ENCODE data around the gene MAP1B. TPM values are rescaled to one million over a fixed set of nuclear protein-coding genes. Genes with fewer than 3 reads are reported as not detected.

The MAP1B gene
- total RNA-seq, 1 experiment from 2014 or later: 8.9 TPM

- H3K27ac ChIP-seq (ENCODE audit: low read depth, low read length): no peak overlapping the region
- no peak for ATAC-seq
These were observed 46.3 kb downstream of the MAP1B start for GRCh38 chr5:72153551-72153950.

GRCh38 chr5:72154076-72154756, 46.9 kb downstream of the MAP1B start:
- DNase-seq (ENCODE audit: low read depth, low spot score) (no peak), ATAC-seq (no peak)
- BruUV-seq (replicated peaks): no TSS peak
- no peaks in the 10 kb centered on the region for H3K79me2 ChIP-seq (ENCODE audit: insufficient read depth, low read length)
- no peaks in the 10 kb centered on the region for H3K9me3 ChIP-seq (ENCODE audit: control insufficient read depth in 1 of 2, insufficient read depth in 1 of 2, low read depth in 1 of 2, low read length in 2 of 2)
- H3K27ac ChIP-seq (ENCODE audit: low read depth, low read length): no peak overlapping the region
- no peaks in the 10 kb centered on the region for H4K20me1 ChIP-seq (ENCODE audit: insufficient read depth)
- no peak overlapping the region for H3K4me2 ChIP-seq (ENCODE audit: low read length)
- CTCF ChIA-PET: no interaction called here
- H3K4me1 ChIP-seq (ENCODE audit: control insufficient read depth in 1 of 2, insufficient read depth in 2 of 2, low read length in 2 of 2): peaks cover 8 to 21% of the 10 kb centered on the region in 2 experiments; a peak in 3 of 4 replicates
- H3K27me3 ChIP-seq (ENCODE audit: insufficient read depth, low read length): no peaks in the 10 kb centered on the region
- no peaks in the 10 kb centered on the region for H3K9me2 ChIP-seq (ENCODE audit: insufficient read depth)
- intact Hi-C loops (cut with micrococcal nuclease): no loop called here
- no peaks in the 10 kb centered on the region for H3K36me3 ChIP-seq (ENCODE audit: control insufficient read depth in 1 of 2, insufficient read depth in 2 of 2, low read length in 2 of 2)
- TF ChIP-seq EGR1 (IDR thresholded peaks at IDR 0.05; ENCODE audit: low read depth): no peak
- TF ChIP-seq MAX (IDR thresholded peaks at IDR 0.05): no peak
- TF ChIP-seq REST (IDR thresholded peaks at IDR 0.05; ENCODE audit: low read depth): no peak
- TF ChIP-seq SP1 (IDR thresholded peaks at IDR 0.05; ENCODE audit: low read depth): no peak
- no peak for TF ChIP-seq ZFX (IDR thresholded peaks at IDR 0.05)
- TF ChIP-seq ZNF274 (IDR thresholded peaks at IDR 0.05; ENCODE audit: low read depth, low read length): no peak
- no peak for TF ChIP-seq FOSL1 (IDR thresholded peaks at IDR 0.05; ENCODE audit: low read depth)
- TF ChIP-seq ATF3 (IDR thresholded peaks at IDR 0.05): no peak
- TF ChIP-seq CEBPB (IDR thresholded peaks at IDR 0.05; ENCODE audit: low read depth): no peak
- no peak for TF ChIP-seq CTCF (IDR thresholded peaks at IDR 0.05 in 2 of 3, conservative IDR thresholded peaks at IDR 0.05 in 1 of 3; ENCODE audit: borderline replicate concordance in 1 of 3, insufficient read depth in 1 of 3, low read depth in 2 of 3, low read length in 2 of 3)
- RAD21 ChIA-PET (ENCODE audit: low non-redundant PET in 1 of 2, low total read pairs in 2 of 2, uncharacterized antibody in 2 of 2, unreplicated experiment in 2 of 2): interaction anchor here in 1 of 2 experiments (0.6 kb wide), 1 partner anchor 105 kb away, joined by 3 read pairs; no protein-coding TSS in a partner anchor
- H3K9ac ChIP-seq (ENCODE audit: low read length): no peak overlapping the region
- no peak overlapping the region for H2AFZ ChIP-seq (ENCODE audit: low read depth, low read length, poor library complexity, severe bottlenecking)
- POLR2A ChIA-PET: no interaction called here
- H3K4me3 ChIP-seq (replicated peaks in 1 of 2; ENCODE audit: low read depth in 1 of 2, low read length in 2 of 2): no peak overlapping the region

More at GRCh38 chr5:72153551-72153950, 46.3 kb downstream of the MAP1B start:
- intact Hi-C loops (cut with micrococcal nuclease): no loop called here
- no peak for DNase-seq (ENCODE audit: low read depth, low spot score)
- Histone ChIP-seq H3K9me3 (ENCODE audit: control insufficient read depth in 1 of 2, insufficient read depth in 1 of 2, low read depth in 1 of 2, low read length in 2 of 2) (no peaks in the 10 kb centered on the region), H3K4me1 (ENCODE audit: control insufficient read depth in 1 of 2, insufficient read depth in 2 of 2, low read length in 2 of 2) (peaks cover 8 to 21% of the 10 kb centered on the region in 2 experiments; a peak in 3 of 4 replicates), H3K27me3 (ENCODE audit: insufficient read depth, low read length) (no peaks in the 10 kb centered on the region), H3K9me2 (ENCODE audit: insufficient read depth) (no peaks in the 10 kb centered on the region), H3K4me3 (replicated peaks in 1 of 2; ENCODE audit: low read depth in 1 of 2, low read length in 2 of 2) (no peak overlapping the region), H3K36me3 (ENCODE audit: control insufficient read depth in 1 of 2, insufficient read depth in 2 of 2, low read length in 2 of 2) (no peaks in the 10 kb centered on the region), H3K9ac (ENCODE audit: low read length) (no peak overlapping the region), H2AFZ (ENCODE audit: low read depth, low read length, poor library complexity, severe bottlenecking) (no peak overlapping the region), H3K4me2 (ENCODE audit: low read length) (no peak overlapping the region), H3K79me2 (ENCODE audit: insufficient read depth, low read length) (no peaks in the 10 kb centered on the region), H4K20me1 (ENCODE audit: insufficient read depth) (no peaks in the 10 kb centered on the region)
- TF ChIP-seq FOSL1 (IDR thresholded peaks at IDR 0.05; ENCODE audit: low read depth): no peak
- no peak for TF ChIP-seq CEBPB (IDR thresholded peaks at IDR 0.05; ENCODE audit: low read depth)
- no peak for TF ChIP-seq EZH2phosphoT487 (IDR thresholded peaks at IDR 0.05; ENCODE audit: borderline replicate concordance)
- TF ChIP-seq POLR2A (IDR thresholded peaks at IDR 0.05; ENCODE audit: borderline replicate concordance, extremely low read depth, insufficient read depth, insufficient read length): no peak
- TF ChIP-seq YY1 (IDR thresholded peaks at IDR 0.05; ENCODE audit: extremely low read depth, insufficient replicate concordance, low read depth, low read length): no peak
- TF ChIP-seq SIN3A (IDR thresholded peaks at IDR 0.05; ENCODE audit: low read depth): no peak
- TF ChIP-seq JUND (IDR thresholded peaks at IDR 0.05): no peak
- ChIA-PET CTCF (no interaction called here), POLR2A (no interaction called here), RAD21 (ENCODE audit: low non-redundant PET in 1 of 2, low total read pairs in 2 of 2, uncharacterized antibody in 2 of 2, unreplicated experiment in 2 of 2) (interaction anchor here in 1 of 2 experiments (0.7 kb wide), 1 partner anchor 139 kb away, joined by 4 read pairs; no protein-coding TSS in a partner anchor)
- no TSS peak for BruUV-seq (replicated peaks)
